Prostate gland (tissue), 2 donors: Measurements from ENCODE around the gene PRKAG3. TPM values are rescaled to one million over a fixed set of nuclear protein-coding genes. Genes with fewer than 3 reads are reported as not detected.

Experiments used
- DNase-seq: peaks from one replicate; pipeline ENCODE4 v3.0.0-alpha.2; 2019; ENCODE audit warnings: low spot score
- H3K27ac ChIP-seq, 2 donors: fragments of 200-600 bp; sonication (generic); 2 replicates each; pipeline ENCODE4 v1.5.1; 2017 to 2019
- H3K27me3 ChIP-seq: fragments of 200-600 bp; sonication (generic); replicated peaks from 2 replicates; pipeline ENCODE4 v1.5.1; 2019; ENCODE audit not compliant: insufficient read depth
- H3K36me3 ChIP-seq, 2 donors: fragments of 200-600 bp; sonication (generic); 1 replicate in 1 of 2; 2 replicates in 1 of 2; pipeline versions ENCODE4 v1.5.1 to v1.8.1; 2017 to 2019
- H3K4me1 ChIP-seq: fragments of 200-600 bp; sonication (generic); replicated peaks from 2 replicates; pipeline ENCODE4 v1.5.1; 2019
- H3K4me3 ChIP-seq, 2 donors: fragments of 200-600 bp; sonication (generic); 2 replicates each; pipeline ENCODE4 v1.5.1; 2017 to 2019
- H3K9me3 ChIP-seq: fragments of 200-600 bp; sonication (generic); 2 replicates; pipeline ENCODE4 v1.5.1; 2017
- CTCF ChIP-seq, 4 experiments: fragments of 200-600 bp in 2 of 4; fragments of 450-650 bp in 2 of 4; sonication (generic) in 2 of 4; IDR thresholded peaks; 1 replicate in 3 of 4; 2 replicates in 1 of 4; pipeline ENCODE4 v1.5.1; 2016 to 2019; ENCODE audit warnings: antibody characterized with exemption in 4 of 4, mild to moderate bottlenecking in 2 of 4, moderate library complexity in 2 of 4
- POLR2A ChIP-seq: fragments of 450-650 bp; IDR thresholded peaks from one replicate; pipeline ENCODE4 v1.6.1; 2016; ENCODE audit warnings: antibody characterized with exemption, mild to moderate bottlenecking
- POLR2AphosphoS5 ChIP-seq: sonication (generic); formaldehyde crosslinking; IDR thresholded peaks from one replicate; pipeline ENCODE4 v1.6.1; 2017; ENCODE audit warnings: antibody characterized with exemption
- WGBS: methylation state at CpG from one replicate; pipeline ENCODE4 v1.1.5; 2018; 5-methylcytosine and 5-hydroxymethylcytosine counted together
- intact Hi-C: fragments of 100-400 bp; cut with DNase I; formaldehyde crosslinking; loops from one replicate; pipeline ENCODE4 v1.14.2; 2022
- total RNA-seq, 2 donors: library from RNA; depleted of rRNA; stranded (reverse); fragments of >200 nt; gene quantifications; one replicate each; pipeline ENCODE4 v1.1.0, GENCODE V29; 2016

Gene PRKAG3
- total RNA-seq, 2 donors from 2014 or later = 0.14 TPM; not detected in 1

- TF ChIP-seq CTCF (IDR thresholded peaks at IDR 0.05) (no peak), POLR2A (no peak), POLR2AphosphoS5 (no peak)
- no peak overlapping the region for H3K4me3 ChIP-seq
- 32% methylated on average over 60 of the region's 60 CpGs for WGBS
These were observed 40.0 kb upstream of the PRKAG3 start for GRCh38 chr2:218871345-218872302.

GRCh38 chr2:218870984-218871344 lies 39.4 kb upstream of the PRKAG3 start:
- no peaks in the 10 kb centered on the region for H3K4me1 ChIP-seq
- WGBS = 32% methylated on average over 18 of the region's 18 CpGs
- no peak for DNase-seq
- no peak overlapping the region for H3K4me3 ChIP-seq
- TF ChIP-seq POLR2AphosphoS5 (no peak), CTCF (IDR thresholded peaks at IDR 0.05) (no peak), POLR2A (no peak)
- no peaks in the 10 kb centered on the region for H3K36me3 ChIP-seq
- no peaks in the 10 kb centered on the region for H3K9me3 ChIP-seq
- H3K27me3 ChIP-seq = peaks cover 13% of the 10 kb centered on the region
- intact Hi-C loops = no loop called here
- H3K27ac ChIP-seq = no peak overlapping the region

More at GRCh38 chr2:218871345-218872302, 40.0 kb upstream of the PRKAG3 start:
- Histone ChIP-seq H3K4me1 (no peaks in the 10 kb centered on the region), H3K9me3 (no peaks in the 10 kb centered on the region), H3K27me3 (peaks cover 13% of the 10 kb centered on the region), H3K27ac (no peak overlapping the region), H3K36me3 (no peaks in the 10 kb centered on the region)
- intact Hi-C loops = no loop called here
- DNase-seq = no peak

GRCh38 chr2:218869064-218869463 lies 37.5 kb upstream of the PRKAG3 start:
- DNase-seq = no peak
- intact Hi-C loops = no loop called here
- Histone ChIP-seq H3K4me1 (no peaks in the 10 kb centered on the region), H3K4me3 (no peak overlapping the region), H3K27me3 (peaks cover 7% of the 10 kb centered on the region), H3K36me3 (no peaks in the 10 kb centered on the region), H3K9me3 (no peaks in the 10 kb centered on the region), H3K27ac (no peak overlapping the region)
- 85% methylated on average over 9 of the region's 9 CpGs for WGBS
- TF ChIP-seq CTCF (IDR thresholded peaks at IDR 0.05) (no peak), POLR2A (no peak), POLR2AphosphoS5 (no peak)

GRCh38 chr2:218867900-218868299 lies 36.3 kb upstream of the PRKAG3 start:
- intact Hi-C loops = no loop called here
- H3K27me3 ChIP-seq = peaks cover 4% of the 10 kb centered on the region
- H3K4me1 ChIP-seq = no peaks in the 10 kb centered on the region
- H3K36me3 ChIP-seq = no peaks in the 10 kb centered on the region
- no peak for DNase-seq
- no peak for TF ChIP-seq POLR2AphosphoS5
- TF ChIP-seq CTCF (IDR thresholded peaks at IDR 0.05) = no peak
- no peak for TF ChIP-seq POLR2A
- no peak overlapping the region for H3K4me3 ChIP-seq
- 29% methylated on average over 6 of the region's 6 CpGs for WGBS
- H3K27ac ChIP-seq = no peak overlapping the region
- no peaks in the 10 kb centered on the region for H3K9me3 ChIP-seq

- Histone ChIP-seq H3K4me3 (no peak overlapping the region), H3K4me1 (no peaks in the 10 kb centered on the region), H3K27ac (no peak overlapping the region), H3K9me3 (no peaks in the 10 kb centered on the region), H3K27me3 (no peaks in the 10 kb centered on the region), H3K36me3 (no peaks in the 10 kb centered on the region)
- no peak for DNase-seq
- intact Hi-C loops = no loop called here
- TF ChIP-seq POLR2A = no peak
- no peak for TF ChIP-seq CTCF (IDR thresholded peaks at IDR 0.05)
- no peak for TF ChIP-seq POLR2AphosphoS5
- 48% methylated on average over 6 of the region's 6 CpGs for WGBS
These were observed 34.4 kb upstream of the PRKAG3 start for GRCh38 chr2:218865999-218866398.
